EH (cell line): ENCODE measurements around the gene PRDM11.

Experiments
- DNase-seq: peaks from one replicate; pipeline ENCODE4 v3.0.0-alpha.2; 2015; ENCODE audit warnings: low read depth

Gene PRDM11

GRCh38 chr11:45209891-45210699, 63.7 kb downstream of the PRDM11 start:
- DNase-seq, result no peak

GRCh38 chr11:45210846-45211245, 64.4 kb downstream of the PRDM11 start:
- no peak for DNase-seq

GRCh38 chr11:45211732-45212131, 65.3 kb downstream of the PRDM11 start:
- no peak for DNase-seq

- no peak for DNase-seq
Measured at GRCh38 chr11:45212566-45213315, 66.3 kb downstream of the PRDM11 start.

- DNase-seq, result no peak
Measured at GRCh38 chr11:45213316-45213665, 66.9 kb downstream of the PRDM11 start.

GRCh38 chr11:45213717-45214116, 67.3 kb downstream of the PRDM11 start:
- no peak for DNase-seq

- no peak for DNase-seq
Measured at GRCh38 chr11:45215098-45215865, 68.8 kb downstream of the PRDM11 start.

- no peak for DNase-seq
Measured at GRCh38 chr11:45216031-45216430, 69.6 kb downstream of the PRDM11 start.

GRCh38 chr11:45216901-45217300, 70.5 kb downstream of the PRDM11 start:
- no peak for DNase-seq

GRCh38 chr11:45217991-45218390, 71.6 kb downstream of the PRDM11 start:
- no peak for DNase-seq

GRCh38 chr11:45218705-45219104, 72.3 kb downstream of the PRDM11 start:
- DNase-seq, result no peak

GRCh38 chr11:45219411-45219810, 73.0 kb downstream of the PRDM11 start:
- no peak for DNase-seq

GRCh38 chr11:45223496-45223895, 77.1 kb downstream of the PRDM11 start:
- DNase-seq, result no peak

GRCh38 chr11:45224766-45225165, 78.3 kb downstream of the PRDM11 start:
- no peak for DNase-seq

GRCh38 chr11:45225277-45225676, 78.8 kb downstream of the PRDM11 start:
- no peak for DNase-seq

GRCh38 chr11:45225961-45226871, 79.8 kb downstream of the PRDM11 start:
- DNase-seq, result no peak

GRCh38 chr11:45226901-45227300, 80.5 kb downstream of the PRDM11 start:
- no peak for DNase-seq

- no peak for DNase-seq
Measured at GRCh38 chr11:45227836-45228235, 81.4 kb downstream of the PRDM11 start.

- DNase-seq, result no peak
Measured at GRCh38 chr11:45229401-45230020, 83.1 kb downstream of the PRDM11 start.

- no peak for DNase-seq
Measured at GRCh38 chr11:45232341-45233080, 86.1 kb downstream of the PRDM11 start.
